AG09319 (cell line): ENCODE data around the gene DDX60.

Experiments
- DNase-seq: peaks from one replicate; pipeline ENCODE4 v3.0.0-alpha.2; 2010; ENCODE audit warnings: low read depth; ENCODE audit errors: extremely low read depth
- CTCF ChIP-seq: IDR thresholded peaks from 2 replicates; pipeline ENCODE4 v1.5.1; 2011; ENCODE audit warnings: low read depth, mild to moderate bottlenecking, inconsistent platforms, low read length, moderate library complexity

Gene DDX60

GRCh38 chr4:168269896-168270295 lies 48.7 kb downstream of the DDX60 start:
- no peak for TF ChIP-seq CTCF
- no peak for DNase-seq

- no peak for DNase-seq
- TF ChIP-seq CTCF, result no peak
These were observed 53.2 kb downstream of the DDX60 start for GRCh38 chr4:168265327-168265726.

GRCh38 chr4:168264903-168265302 lies 53.6 kb downstream of the DDX60 start:
- no peak for DNase-seq
- TF ChIP-seq CTCF, result no peak

- no peak for DNase-seq
- TF ChIP-seq CTCF, result no peak
These were observed 55.5 kb downstream of the DDX60 start for GRCh38 chr4:168263039-168263438.

GRCh38 chr4:168259096-168259495 lies 59.5 kb downstream of the DDX60 start:
- no peak for TF ChIP-seq CTCF

GRCh38 chr4:168257768-168258167 lies 60.8 kb downstream of the DDX60 start:
- TF ChIP-seq CTCF, result no peak
- DNase-seq, result no peak

More at GRCh38 chr4:168259096-168259495, 59.5 kb downstream of the DDX60 start:
- no peak for DNase-seq

GRCh38 chr4:168248176-168248710 lies 70.3 kb downstream of the DDX60 start:
- DNase-seq, result no peak
- TF ChIP-seq CTCF, result no peak
